22Rv1 (cell line): Measurements from ENCODE around the gene LCE2A.

ENCODE experiments used
- ZFX ChIP-seq: fragments of 450-650 bp; IDR thresholded peaks from 2 replicates; pipeline ENCODE4 v1.6.1; 2017; ENCODE audit warnings: antibody characterized with exemption, borderline replicate concordance
- TF ChIP-seq, protein P1 (sequence below): fragments of 450-650 bp; IDR thresholded peaks from 2 replicates; pipeline ENCODE4 v1.5.1; 2017; ENCODE audit warnings: mild to moderate bottlenecking

DNA sequence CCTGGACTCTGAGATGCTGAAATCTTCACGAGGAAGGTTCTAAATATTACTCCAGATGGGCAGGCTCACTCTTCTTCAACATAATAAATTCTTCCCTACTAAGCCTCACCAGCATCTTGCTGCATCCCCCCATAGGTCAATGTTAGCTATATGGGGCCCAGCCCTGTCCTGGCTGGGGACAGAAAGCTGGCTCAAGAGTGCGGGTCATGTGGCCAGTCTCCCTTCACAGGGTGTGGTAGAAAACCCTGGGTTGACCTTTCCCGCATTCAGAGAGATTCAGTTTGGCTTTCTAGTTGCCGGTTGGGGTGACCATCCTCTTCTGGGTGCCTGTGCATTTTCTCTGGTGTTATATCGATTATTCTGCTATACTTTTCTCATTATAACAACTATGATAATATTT is 39.9 kb downstream of the LCE2A start:
- TF ChIP-seq, protein P1, sequence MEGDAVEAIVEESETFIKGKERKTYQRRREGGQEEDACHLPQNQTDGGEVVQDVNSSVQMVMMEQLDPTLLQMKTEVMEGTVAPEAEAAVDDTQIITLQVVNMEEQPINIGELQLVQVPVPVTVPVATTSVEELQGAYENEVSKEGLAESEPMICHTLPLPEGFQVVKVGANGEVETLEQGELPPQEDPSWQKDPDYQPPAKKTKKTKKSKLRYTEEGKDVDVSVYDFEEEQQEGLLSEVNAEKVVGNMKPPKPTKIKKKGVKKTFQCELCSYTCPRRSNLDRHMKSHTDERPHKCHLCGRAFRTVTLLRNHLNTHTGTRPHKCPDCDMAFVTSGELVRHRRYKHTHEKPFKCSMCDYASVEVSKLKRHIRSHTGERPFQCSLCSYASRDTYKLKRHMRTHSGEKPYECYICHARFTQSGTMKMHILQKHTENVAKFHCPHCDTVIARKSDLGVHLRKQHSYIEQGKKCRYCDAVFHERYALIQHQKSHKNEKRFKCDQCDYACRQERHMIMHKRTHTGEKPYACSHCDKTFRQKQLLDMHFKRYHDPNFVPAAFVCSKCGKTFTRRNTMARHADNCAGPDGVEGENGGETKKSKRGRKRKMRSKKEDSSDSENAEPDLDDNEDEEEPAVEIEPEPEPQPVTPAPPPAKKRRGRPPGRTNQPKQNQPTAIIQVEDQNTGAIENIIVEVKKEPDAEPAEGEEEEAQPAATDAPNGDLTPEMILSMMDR, result no peak
- TF ChIP-seq ZFX, result no peak
